ENCODE results near the gene MPC2. TPM values are rescaled to one million over a fixed set of nuclear protein-coding genes. Genes with fewer than 3 reads are reported as not detected.
"Not testable (repeated sequence)": the region's sequence is repeated elsewhere in the genome, so short reads cannot be mapped to it uniquely, and the experiment has no call there.

MPC2 gene
- total RNA-seq, 2 donors from 2014 or later, result 61.5 to 62.2 TPM

DNA sequence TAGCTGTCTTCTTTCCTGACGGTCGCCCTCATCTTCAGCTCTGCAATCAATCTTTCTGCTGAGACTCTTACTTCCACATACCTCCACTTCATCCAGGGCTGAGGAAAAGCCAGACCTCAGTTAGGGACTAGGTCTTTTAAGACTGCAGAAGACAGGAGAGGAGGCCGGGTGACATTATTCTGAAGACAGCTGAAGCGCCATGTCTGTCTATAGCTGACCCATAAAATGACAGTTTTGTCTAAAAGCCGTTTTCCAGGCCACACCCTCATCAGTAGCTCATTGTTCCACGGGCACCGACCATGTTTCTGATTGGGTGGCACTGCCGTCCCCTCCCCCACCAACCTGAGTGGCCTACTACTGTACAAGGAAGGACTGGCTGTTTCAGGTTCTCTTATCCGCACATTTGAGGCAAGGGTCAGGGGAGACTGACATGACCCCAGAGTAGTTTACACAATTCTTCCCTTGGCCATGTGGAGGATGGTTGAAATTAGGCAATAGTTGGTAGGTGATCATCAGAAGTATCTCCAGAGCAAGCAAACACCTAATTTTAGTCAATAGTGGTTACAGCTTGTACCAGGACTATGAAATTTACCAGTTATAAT, 22.9 kb downstream of the MPC2 start, which contains the start of gene ADCY10:
TSS of gene ADCY10 (minus strand) at position 240 of the 602 bp plus-strand sequence. CDS start 8,994 bp downstream, outside the sequence.
- intact Hi-C loops (cut with DNase I), result no loop called here
- DNase-seq (ENCODE audit: low spot score), result no peak

DNA sequence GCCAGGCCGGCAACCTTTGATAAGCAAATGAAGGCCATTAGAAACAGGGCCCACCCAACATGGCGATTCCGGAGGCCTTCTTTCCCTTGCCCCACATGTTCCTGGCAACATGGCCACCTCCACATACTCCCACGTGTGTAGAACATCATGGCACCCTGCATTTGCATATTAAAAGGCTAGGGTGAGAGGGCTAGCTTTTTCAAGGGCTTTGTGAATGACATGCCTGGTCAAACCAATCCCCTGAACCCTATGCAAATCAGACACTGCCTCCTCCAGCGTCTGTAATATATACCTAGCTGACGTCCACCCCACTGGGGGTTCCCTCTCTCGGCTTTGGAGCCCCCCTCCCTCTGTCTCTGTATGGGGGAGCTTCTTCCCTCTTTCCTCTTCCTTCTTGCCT, 24.6 kb downstream of the MPC2 start:
- intact Hi-C loops (cut with DNase I), result no loop called here

GRCh38 chr1:167911413-167911812, 25.5 kb downstream of the MPC2 start:
- intact Hi-C loops (cut with DNase I), result no loop called here
- DNase-seq (ENCODE audit: low spot score), result no peak

More for the DNA sequence above, 24.6 kb downstream of the MPC2 start:
- no peak for DNase-seq (ENCODE audit: low spot score)

DNA sequence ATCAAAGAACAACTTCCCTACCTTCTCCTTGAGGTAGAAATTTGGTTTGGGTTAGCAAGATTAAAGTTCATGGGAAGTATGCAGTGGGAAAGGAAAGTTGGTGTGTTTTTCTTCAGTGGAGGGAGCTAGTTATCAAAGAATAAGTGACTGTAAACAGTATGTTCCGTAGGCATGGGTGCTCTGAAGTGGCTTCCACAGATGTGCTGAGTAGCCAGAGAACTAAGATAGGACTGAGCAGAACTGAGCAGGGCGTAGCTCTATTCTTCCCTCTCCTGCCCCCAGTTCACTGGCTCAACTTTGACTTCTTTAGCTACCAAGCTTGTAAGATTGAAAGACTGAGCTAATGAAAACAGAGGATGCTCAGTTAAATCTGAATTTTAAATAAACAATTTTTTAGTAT, 26.3 kb downstream of the MPC2 start:
- intact Hi-C loops (cut with DNase I), result no loop called here
- DNase-seq (ENCODE audit: low spot score), result no peak

- no peak for DNase-seq (ENCODE audit: low spot score)
- intact Hi-C loops (cut with DNase I), result no loop called here
Observed at GRCh38 chr1:167909691-167910180, 27.1 kb downstream of the MPC2 start.

GRCh38 chr1:167905671-167906070, 31.2 kb downstream of the MPC2 start:
- intact Hi-C loops (cut with DNase I), result no loop called here
- DNase-seq (ENCODE audit: low spot score), result no peak

GRCh38 chr1:167905182-167905581, 31.7 kb downstream of the MPC2 start:
- no peak for DNase-seq (ENCODE audit: low spot score)
- intact Hi-C loops (cut with DNase I), result no loop called here

DNA sequence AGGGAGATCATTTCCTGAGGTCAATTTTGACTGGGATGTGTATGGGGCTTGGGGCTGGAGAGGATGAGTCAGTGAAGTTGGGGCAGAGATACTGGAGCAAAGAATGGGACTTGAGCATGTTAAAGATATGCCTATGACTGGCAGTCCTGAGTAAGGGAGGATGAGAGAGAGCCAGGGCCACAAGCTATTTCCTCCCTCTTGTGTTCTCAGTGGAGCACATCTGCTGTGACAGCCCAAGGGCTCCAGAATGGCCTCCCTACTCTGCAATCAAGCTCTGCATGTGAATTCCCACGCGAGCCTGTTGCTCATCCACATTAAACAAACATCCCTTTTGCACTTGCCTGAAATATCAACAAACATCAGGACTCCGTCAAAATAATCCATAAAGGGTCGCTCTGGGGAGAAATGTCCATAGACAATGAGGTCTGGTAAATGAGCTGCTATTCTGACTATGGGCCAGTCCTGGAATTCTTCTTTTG, 32.2 kb downstream of the MPC2 start:
- intact Hi-C loops (cut with DNase I), result no loop called here
- no peak for DNase-seq (ENCODE audit: low spot score)

DNA sequence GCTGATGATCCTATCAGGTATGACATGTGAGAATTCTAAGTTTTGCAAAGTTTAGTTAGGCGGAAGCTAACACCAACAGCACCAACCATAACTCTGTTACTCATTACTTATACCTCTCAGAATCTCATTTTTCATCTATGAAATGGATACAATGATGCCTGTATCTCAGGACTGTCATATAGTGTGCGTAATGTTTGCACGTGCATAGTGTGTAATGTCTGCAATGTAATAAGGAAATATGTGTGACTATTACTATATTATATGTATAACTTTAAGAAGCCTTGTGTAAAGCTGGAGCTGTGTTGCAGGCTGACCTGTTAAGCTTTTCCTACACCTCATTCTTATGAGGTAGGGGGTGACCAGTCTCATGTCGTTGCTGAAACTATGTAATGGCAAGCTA, 36.0 kb downstream of the MPC2 start:
- intact Hi-C loops (cut with DNase I), result no loop called here
- DNase-seq (ENCODE audit: low spot score), result no peak

DNA sequence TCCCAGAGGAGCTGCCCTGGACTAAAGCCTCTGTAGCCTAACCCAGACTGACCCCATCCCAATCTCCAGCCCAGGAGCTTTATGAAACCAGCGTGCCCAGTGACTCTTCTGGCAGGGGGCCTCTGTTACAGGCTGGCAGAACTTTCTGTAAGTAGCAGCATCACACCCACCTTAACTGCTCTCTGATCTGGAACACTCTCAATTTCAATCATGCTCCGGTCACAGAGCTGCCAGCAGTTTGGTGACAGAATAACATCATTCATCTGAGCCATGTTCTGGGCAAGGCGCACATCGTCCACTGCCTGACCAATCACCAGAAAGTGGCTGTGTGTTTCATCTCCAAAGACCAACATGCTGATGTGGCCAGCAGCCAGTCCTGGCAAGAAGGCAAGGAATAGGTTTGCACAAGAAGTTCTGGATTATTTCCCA, 37.6 kb downstream of the MPC2 start:
- intact Hi-C loops (cut with DNase I), result no loop called here
- peak; percentile 89 for DNase-seq (ENCODE audit: low spot score)

DNA sequence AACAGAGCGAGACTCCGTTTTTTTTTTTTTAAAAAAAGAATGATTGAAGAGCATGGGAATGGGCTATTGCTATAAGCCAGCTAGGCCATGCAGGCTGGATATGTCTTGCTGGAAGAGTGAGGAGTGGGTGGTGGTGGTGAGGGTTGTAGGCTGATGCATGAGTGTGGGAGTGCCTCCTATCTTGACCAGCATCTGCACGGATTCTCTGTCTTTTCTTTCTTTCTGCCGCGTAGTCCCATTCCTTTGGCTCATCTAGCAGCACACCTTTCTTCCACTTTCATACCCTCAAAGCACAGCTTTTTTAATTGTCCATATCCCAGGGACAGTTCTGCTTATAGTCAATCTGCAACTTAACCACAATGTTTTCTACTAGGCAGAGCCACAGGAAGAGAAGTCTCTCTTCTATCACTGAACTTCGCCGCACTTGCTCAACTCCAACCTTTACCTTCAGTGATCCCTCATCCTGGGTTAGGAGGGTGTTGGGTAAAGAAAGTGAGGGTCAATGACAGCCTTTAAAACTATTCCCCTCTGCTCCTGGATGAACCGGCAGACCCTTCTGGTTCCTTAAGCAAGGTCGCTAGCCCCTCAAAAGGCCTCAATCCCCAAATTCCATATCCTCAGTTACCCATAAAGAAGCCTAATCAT, 38.2 kb downstream of the MPC2 start:
- intact Hi-C loops (cut with DNase I), result no loop called here
- no peak for DNase-seq (ENCODE audit: low spot score)

DNA sequence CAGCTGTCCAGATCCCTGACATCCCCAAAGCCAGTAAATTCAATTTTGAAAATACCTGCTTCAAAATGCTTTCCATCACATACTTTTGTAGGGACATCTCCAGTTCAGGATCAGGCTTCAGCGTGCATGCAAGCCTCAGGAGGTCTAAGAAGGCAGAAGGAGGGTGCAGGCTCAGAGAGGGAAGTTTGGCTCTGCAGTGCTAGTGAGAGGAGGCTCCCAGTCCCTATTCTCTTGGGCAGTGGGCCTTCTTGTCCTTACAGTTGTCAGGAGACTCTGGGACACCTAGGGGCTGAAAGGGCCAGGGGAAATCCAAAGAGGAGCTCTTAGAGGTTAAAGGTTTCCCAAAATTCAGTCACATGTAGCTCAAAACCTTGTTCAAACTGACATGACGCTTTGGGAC, 43.1 kb downstream of the MPC2 start:
- DNase-seq (ENCODE audit: low spot score), result no peak
- intact Hi-C loops (cut with DNase I), result no loop called here

DNA sequence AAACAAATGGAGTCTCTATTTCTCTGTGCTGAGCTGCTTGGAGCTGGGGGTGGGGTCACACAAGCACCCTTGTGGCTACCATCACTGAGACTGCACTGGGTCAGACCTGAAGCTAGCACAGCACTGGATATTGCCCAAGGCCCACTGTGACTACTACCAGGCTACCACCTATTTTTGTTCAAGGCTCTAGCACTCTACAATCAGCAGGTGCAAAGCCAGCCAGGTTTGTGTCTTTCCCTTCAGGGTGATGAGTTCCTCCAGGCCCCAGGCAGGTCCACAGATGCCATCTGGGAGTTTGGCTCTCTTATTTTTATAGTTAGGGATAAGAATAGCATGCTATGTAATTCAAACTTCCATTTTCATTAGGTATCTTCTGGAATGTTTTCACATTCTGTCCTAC, 46.5 kb downstream of the MPC2 start:
- DNase-seq (ENCODE audit: low spot score), result no peak
- intact Hi-C loops (cut with DNase I), result no loop called here

DNA sequence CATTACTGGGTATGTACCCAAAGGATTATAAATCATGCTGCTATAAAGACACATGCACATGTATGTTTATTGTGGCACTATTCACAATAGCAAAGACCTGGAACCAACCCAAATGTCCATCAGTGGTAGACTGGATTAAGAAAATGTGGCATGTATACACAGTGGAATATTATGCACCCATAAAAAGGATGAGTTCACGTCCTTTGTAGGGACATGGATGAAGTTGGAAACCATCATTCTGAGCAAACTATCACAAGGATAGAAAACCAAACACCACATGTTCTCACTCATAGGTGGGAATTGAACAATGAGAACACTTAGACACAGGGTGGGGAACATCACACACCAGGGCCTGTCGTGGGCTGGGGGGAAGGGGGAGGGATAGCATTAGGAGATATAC, 49.7 kb downstream of the MPC2 start:
- DNase-seq (ENCODE audit: low spot score); intact Hi-C loops (cut with DNase I): not testable (repeated sequence)

DNA sequence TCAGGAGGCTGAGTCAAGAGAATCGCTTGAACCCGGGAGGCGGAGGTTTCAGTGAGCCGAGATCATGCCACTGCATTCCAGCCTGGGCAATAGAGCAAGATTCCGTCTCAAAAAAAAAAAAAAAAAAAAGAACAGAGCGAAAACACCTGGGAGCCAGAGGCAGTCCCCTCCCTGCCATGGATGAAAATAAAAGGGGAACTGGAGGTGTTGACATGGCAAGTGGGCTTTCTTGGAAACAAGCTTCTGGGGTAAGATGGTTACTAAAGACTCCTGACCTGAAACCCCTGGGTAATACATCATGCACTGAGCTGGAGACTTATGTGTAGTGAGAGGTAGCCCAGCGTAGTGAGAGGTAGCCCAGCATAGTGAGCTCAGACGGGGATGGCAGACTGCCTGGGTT, 54.5 kb downstream of the MPC2 start:
- intact Hi-C loops (cut with DNase I), result no loop called here
- no peak for DNase-seq (ENCODE audit: low spot score)

DNA sequence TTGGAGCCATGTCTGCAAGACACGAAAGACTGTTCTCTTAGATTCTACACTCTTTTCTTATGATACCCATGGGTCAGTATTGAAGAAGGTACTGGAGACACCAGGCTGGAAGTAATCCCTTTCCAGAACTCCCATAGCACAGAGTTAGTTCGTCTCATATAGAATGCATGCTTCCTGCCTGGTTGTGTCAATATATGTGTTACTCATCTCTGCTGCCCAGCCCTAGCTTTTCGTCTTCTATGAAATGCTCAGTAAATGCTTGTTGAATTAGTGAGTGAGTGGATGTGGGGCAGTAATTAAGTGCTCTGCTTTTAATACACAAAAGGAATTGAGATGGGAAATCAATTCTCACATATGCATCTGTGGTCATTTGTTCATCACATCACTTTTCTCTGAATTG, 55.1 kb downstream of the MPC2 start:
- intact Hi-C loops (cut with DNase I), result no loop called here
- DNase-seq (ENCODE audit: low spot score), result no peak

GRCh38 chr1:167881069-167881468, 55.8 kb downstream of the MPC2 start:
- no peak for DNase-seq (ENCODE audit: low spot score)
- intact Hi-C loops (cut with DNase I), result no loop called here

DNA sequence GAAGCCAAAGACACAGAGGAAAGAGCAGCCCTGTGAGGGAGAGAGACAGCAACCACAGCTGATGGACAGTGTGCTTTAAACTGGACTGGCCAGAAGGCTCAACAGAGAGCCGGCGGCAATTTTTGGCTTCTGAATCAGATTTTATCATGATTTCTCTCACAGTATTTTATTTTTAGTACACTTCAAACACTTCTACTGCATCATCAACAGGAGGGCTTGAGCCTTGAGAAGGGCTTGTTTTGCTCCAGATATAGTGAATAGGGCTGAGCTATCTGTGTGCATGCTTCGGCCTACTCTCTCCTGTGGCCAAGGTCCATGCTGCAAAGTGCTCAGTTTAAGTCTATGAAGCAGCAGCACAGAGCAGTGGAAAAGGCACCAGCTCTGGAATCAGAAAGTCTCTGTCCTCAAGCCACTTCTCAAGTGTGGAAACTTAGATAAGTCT, 56.3 kb downstream of the MPC2 start:
- intact Hi-C loops (cut with DNase I), result no loop called here
- no peak for DNase-seq (ENCODE audit: low spot score)

DNA sequence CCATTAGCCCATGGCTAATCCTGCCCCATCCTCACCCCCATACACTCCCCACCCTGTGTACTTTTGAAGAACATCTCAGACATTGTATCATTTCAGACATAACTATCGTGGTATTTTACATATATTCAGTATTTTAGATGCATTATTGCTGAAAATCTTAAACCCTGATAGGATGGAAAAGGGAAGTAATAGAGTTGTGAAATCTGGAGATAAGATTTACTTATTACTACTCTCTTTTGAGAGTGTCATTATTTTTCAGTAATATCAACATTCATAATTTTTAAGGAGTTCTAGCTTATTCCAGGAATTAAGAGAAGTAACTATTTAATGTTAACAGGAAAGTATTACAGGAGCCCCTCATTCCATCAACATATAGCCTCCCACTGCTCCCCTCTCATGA, 57.4 kb downstream of the MPC2 start:
- intact Hi-C loops (cut with DNase I), result no loop called here

DNA sequence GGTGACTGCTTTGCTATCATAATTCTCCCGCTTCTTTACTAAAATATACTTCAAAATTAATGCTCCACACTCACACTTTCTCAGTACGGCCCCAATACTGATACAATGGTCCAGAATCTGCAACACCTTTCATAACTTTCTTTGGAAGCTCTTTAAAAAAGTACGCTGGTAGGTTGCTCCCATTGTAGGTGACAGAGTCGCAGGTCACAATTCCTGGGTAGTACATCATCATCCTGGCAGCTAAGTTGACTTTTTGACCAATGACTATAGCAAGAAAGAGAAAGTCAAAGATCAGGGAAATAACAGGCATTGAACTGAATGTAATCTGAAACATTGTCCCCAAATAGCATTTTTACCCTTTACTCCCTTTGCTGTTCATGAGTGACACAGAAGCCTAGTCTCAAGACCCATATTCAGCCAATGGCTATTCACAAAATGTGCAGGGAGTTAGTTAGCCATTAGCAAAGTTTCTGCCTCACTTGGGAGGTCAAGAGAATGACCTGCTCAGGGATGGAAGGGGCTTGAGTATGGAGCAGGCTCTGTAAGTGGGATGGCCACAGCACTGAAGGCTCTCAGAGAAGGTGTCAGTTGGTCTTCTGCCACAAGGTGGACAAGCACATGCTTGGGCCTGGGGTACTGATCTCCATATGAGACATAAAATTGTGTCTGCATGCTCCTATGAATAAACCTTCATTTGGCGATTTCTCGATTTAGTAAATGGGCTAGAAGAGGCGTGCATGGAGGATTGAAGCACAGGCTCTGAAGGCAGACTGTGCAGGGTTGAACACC, 58.3 kb downstream of the MPC2 start:
- DNase-seq (ENCODE audit: low spot score), result no peak
- intact Hi-C loops (cut with DNase I), result no loop called here

More for the DNA sequence above, 57.4 kb downstream of the MPC2 start:
- no peak for DNase-seq (ENCODE audit: low spot score)
